Astrocyte of the hippocampus (primary cell): ENCODE data around the gene SLC44A5.
A peak's percentile ranks its signal among the peaks of the same experiment; 100 is the strongest.
"Not testable (repeated sequence)": the region's sequence is repeated elsewhere in the genome, so short reads cannot be mapped to it uniquely, and the experiment has no call there.

Experiments used
- DNase-seq: peaks from one replicate; pipeline ENCODE4 v3.0.0; 2011; ENCODE audit warnings: low read depth, low spot score

SLC44A5 gene

GRCh38 chr1:75611014-75611413 lies at the start of gene SLC44A5:
SLC44A5 (minus strand) TSS chr1:75611114; CDS start chr1:75541447, 69,667 bp downstream.
- no peak for DNase-seq

- DNase-seq, result no peak
Measured at GRCh38 chr1:75655931-75656330, 45.0 kb upstream of the SLC44A5 start.

GRCh38 chr1:75647183-75647582 lies 36.3 kb upstream of the SLC44A5 start:
- DNase-seq, result not testable (repeated sequence)

GRCh38 chr1:75645153-75645552 lies 34.2 kb upstream of the SLC44A5 start:
- DNase-seq, result not testable (repeated sequence)

GRCh38 chr1:75643460-75643859 lies 32.5 kb upstream of the SLC44A5 start:
- DNase-seq, result peak; percentile 9

GRCh38 chr1:75641325-75641724 lies 30.4 kb upstream of the SLC44A5 start:
- DNase-seq, result no peak

- no peak for DNase-seq
Measured at GRCh38 chr1:75640137-75640536, 29.2 kb upstream of the SLC44A5 start.

GRCh38 chr1:75632350-75632949 lies 21.5 kb upstream of the SLC44A5 start:
- peak; percentile 65 for DNase-seq

GRCh38 chr1:75630998-75631397 lies 20.1 kb upstream of the SLC44A5 start:
- no peak for DNase-seq

- peak; percentile 8 for DNase-seq
Measured at GRCh38 chr1:75630004-75630594, 19.2 kb upstream of the SLC44A5 start.

- DNase-seq, result no peak
Measured at GRCh38 chr1:75625795-75626194, 14.9 kb upstream of the SLC44A5 start.

- no peak for DNase-seq
Measured at GRCh38 chr1:75618382-75618781, 7.5 kb upstream of the SLC44A5 start.

GRCh38 chr1:75616436-75617433 lies 5.8 kb upstream of the SLC44A5 start:
- DNase-seq, result peak; percentile 65

- peak; percentile 85 for DNase-seq
Measured at GRCh38 chr1:75615613-75616435, 4.9 kb upstream of the SLC44A5 start.

- DNase-seq, result peak; percentile 65
Measured at GRCh38 chr1:75614399-75614756, 3.5 kb upstream of the SLC44A5 start.

- no peak for DNase-seq
Measured at GRCh38 chr1:75613916-75614315, 3.0 kb upstream of the SLC44A5 start.

- DNase-seq, result no peak
Measured at GRCh38 chr1:75612976-75613375, 2.1 kb upstream of the SLC44A5 start.

- DNase-seq, result no peak
Measured at GRCh38 chr1:75602486-75602885, 8.4 kb downstream of the SLC44A5 start.

GRCh38 chr1:75600781-75601180 lies 10.1 kb downstream of the SLC44A5 start:
- no peak for DNase-seq

GRCh38 chr1:75594327-75594726 lies 16.6 kb downstream of the SLC44A5 start:
- DNase-seq, result no peak

- DNase-seq, result not testable (repeated sequence)
Measured at GRCh38 chr1:75593457-75593856, 17.5 kb downstream of the SLC44A5 start.

GRCh38 chr1:75589637-75590036 lies 21.3 kb downstream of the SLC44A5 start:
- DNase-seq, result no peak
